Sigmoid colon (tissue), 7 donors: Measurements from ENCODE around the gene CHRM5. TPM values are rescaled to one million over a fixed set of nuclear protein-coding genes. Genes with fewer than 3 reads are reported as not detected.

Experiments used
- DNase-seq: peaks from one replicate; pipeline ENCODE4 v3.0.0-alpha.2; 2019
- H3K27ac ChIP-seq, 4 donors: fragments of 200-600 bp; sonication (generic); one replicate each; pipeline ENCODE4 v1.5.1; 2016 to 2019; ENCODE audit warnings: mild to moderate bottlenecking in 1 of 4
- H3K27me3 ChIP-seq, 3 donors: fragments of 200-600 bp; sonication (generic); one replicate each; pipeline ENCODE4 v1.5.1; 2019; ENCODE audit warnings: mild to moderate bottlenecking in 1 of 3
- H3K36me3 ChIP-seq, 4 donors: fragments of 200-600 bp; sonication (generic); one replicate each; pipeline ENCODE4 v1.5.1; 2016 to 2019
- H3K4me1 ChIP-seq, 4 donors: fragments of 200-600 bp; sonication (generic); one replicate each; pipeline ENCODE4 v1.5.1; 2017 to 2019
- H3K4me3 ChIP-seq, 4 donors: fragments of 200-600 bp; sonication (generic); one replicate each; pipeline ENCODE4 v1.5.1; 2017 to 2019; ENCODE audit warnings: mild to moderate bottlenecking in 2 of 4, moderate library complexity in 1 of 4
- H3K9me3 ChIP-seq, 4 donors: fragments of 200-600 bp in 3 of 4; sonication (generic) in 3 of 4; one replicate each; pipeline versions ENCODE4 v1.5.1 to v1.6.1; 2013 to 2019
- CTCF ChIP-seq, 4 experiments: fragments of 450-650 bp in 3 of 4; fragments of 200-600 bp in 1 of 4; IDR thresholded peaks; one replicate each; pipeline ENCODE4 v1.5.1; 2016 to 2019; ENCODE audit warnings: antibody characterized with exemption in 4 of 4, mild to moderate bottlenecking in 3 of 4, moderate library complexity in 2 of 4
- EP300 ChIP-seq, 4 donors: sonication (generic); formaldehyde crosslinking; IDR thresholded peaks; one replicate each; pipeline ENCODE4 v1.6.1; 2017; ENCODE audit warnings: antibody characterized with exemption in 4 of 4
- POLR2A ChIP-seq, 2 donors: fragments of 450-650 bp; IDR thresholded peaks; one replicate each; pipeline ENCODE4 v1.6.1; 2016; ENCODE audit warnings: antibody characterized with exemption in 2 of 2, mild to moderate bottlenecking in 2 of 2, moderate library complexity in 2 of 2
- POLR2AphosphoS5 ChIP-seq, 4 donors: sonication (generic); formaldehyde crosslinking; IDR thresholded peaks; one replicate each; pipeline ENCODE4 v1.6.1; 2017; ENCODE audit warnings: antibody characterized with exemption in 4 of 4
- WGBS, 2 donors: extraction: QIAGEN DNeasy Blood & Tissue Kit; methylation state at CpG; one replicate each; pipeline ENCODE4 v1.1.7; 2013; 5-methylcytosine and 5-hydroxymethylcytosine counted together
- intact Hi-C: fragments of 100-400 bp; cut with DNase I; formaldehyde crosslinking; loops from one replicate; pipeline ENCODE4 v1.15.1; 2023
- polyA plus RNA-seq, 3 donors: library from polyadenylated mRNA; stranded (reverse); fragments of 200-250 nt; gene quantifications; one replicate each; pipeline ENCODE4 v1.2.3, GENCODE V29; 2013
- total RNA-seq, 4 donors: library from RNA; depleted of rRNA; stranded (reverse); fragments of >200 nt; gene quantifications; one replicate each; pipeline ENCODE4 v1.1.0, GENCODE V29; 2016
- donor health status: healthy with polysubstance abuse.
- donor health status: Bipolar disorder and iron deficiency.
- donor health status: healthy.

Gene CHRM5
- total and polyA plus RNA-seq, 7 donors = 0.01 TPM; not detected in 6

GRCh38 chr15:34116620-34117019 is 148.3 kb downstream of the CHRM5 start:
- intact Hi-C loops = no loop called here
- WGBS, 2 donors = 82 to 87% methylated on average over 2 of the region's 2 CpGs
- Histone ChIP-seq H3K27ac (no peak overlapping the region), H3K9me3 (no peaks in the 10 kb centered on the region), H3K27me3 (peaks cover 0 to 28% (median 0%) of the 10 kb centered on the region in 3 donors), H3K4me1 (no peaks in the 10 kb centered on the region), H3K4me3 (no peak overlapping the region), H3K36me3 (no peaks in the 10 kb centered on the region)
- no peak for TF ChIP-seq EP300 (IDR thresholded peaks at IDR 0.05)
- no peak for TF ChIP-seq POLR2AphosphoS5 (IDR thresholded peaks at IDR 0.05)
- no peak for TF ChIP-seq CTCF (IDR thresholded peaks at IDR 0.05)
- no peak for TF ChIP-seq POLR2A (IDR thresholded peaks at IDR 0.05)
- DNase-seq = no peak

Other genes starting within 250 kb of the CHRM5 start
- 10 to 100 TPM; 15.0 to 23.3 (median 19.2) TPM for gene AVEN, start 70.7 kb downstream of the CHRM5 start, total RNA-seq
- 10 to 100 TPM in 2 of 3 donors, 1 to 10 TPM in 1; 9.2 to 13.8 (median 10.4) TPM for gene AVEN, start 70.7 kb downstream of the CHRM5 start, polyA plus RNA-seq
- gene EMC7, start 133.4 kb downstream of the CHRM5 start, total RNA-seq = 10 to 100 TPM; 34.8 to 55.1 (median 47.7) TPM
- 10 to 100 TPM; 15.0 to 75.8 (median 21.5) TPM for gene EMC7, start 133.4 kb downstream of the CHRM5 start, polyA plus RNA-seq
- 1 to 10 TPM in 3 of 4 donors, under 1 TPM in 1; 0.54 to 1.4 (median 1.4) TPM for gene PGBD4, start 133.6 kb downstream of the CHRM5 start, total RNA-seq
- 1 to 10 TPM in 1 of 3 donors, under 1 TPM in 2; under 0.01 to 1.3 (median 0.23) TPM for gene PGBD4, start 133.6 kb downstream of the CHRM5 start, polyA plus RNA-seq
- 10 to 100 TPM; 39.5 to 88.9 (median 68.2) TPM for gene KATNBL1, start 241.6 kb downstream of the CHRM5 start, total RNA-seq
- gene KATNBL1, start 241.6 kb downstream of the CHRM5 start, polyA plus RNA-seq = 10 to 100 TPM; 15.7 to 36.5 (median 16.2) TPM